A549 (cell line): ENCODE data around the gene IFT27. TPM values are rescaled to one million over a fixed set of nuclear protein-coding genes. Genes with fewer than 3 reads are reported as not detected.

Experiments used
- ATAC-seq, 2 experiments: fragments of 200-7000 bp in 1 of 2; fragments of >200 bp in 1 of 2; cut with Nextera tagmentation in 1 of 2; cut with Tn5 transposase in 1 of 2; 3 replicates each; pipeline versions ENCODE4 v1.8.0 to v1.9.1; 2018 to 2020; ENCODE audit warnings: mild to moderate bottlenecking in 1 of 2, moderate library complexity in 1 of 2
- CTCF ChIA-PET: fragments of 300-600 bp; sonication (Branson Sonifier 250); formaldehyde crosslinking; extraction: SDS; loops from one replicate; lab custom pipeline; 2021; ENCODE audit warnings: antibody characterized with exemption, inconsistent platforms; lab: Yijun Ruan, JAX
- POLR2A ChIA-PET: fragments of 350-600 bp; formaldehyde crosslinking; extraction: SDS; loops from one replicate; lab custom pipeline; 2021; ENCODE audit warnings: antibody characterized with exemption, inconsistent platforms; lab: Yijun Ruan, JAX
- DNase-seq, 2 experiments: peaks; one replicate each; pipeline versions ENCODE4 v3.0.0 to v3.0.0-alpha.2; 2011 to 2016; ENCODE audit warnings: low read depth in 1 of 2, low spot score in 1 of 2
- FAIRE-seq: peaks from 2 replicates; lab custom pipeline; 2011; peaks lifted over from hg19 to GRCh38; lab: Jason Lieb, UNC
- H3K27ac ChIP-seq, 2 experiments: fragments of >200 bp; sonication (Bioruptor Twin); formaldehyde crosslinking; 3 replicates each; pipeline ENCODE4 v1.5.1; 2016 to 2017
- H3K4me1 ChIP-seq: fragments of >200 bp; sonication (Bioruptor Twin); formaldehyde crosslinking; 3 replicates; pipeline ENCODE4 v1.6.1; 2016
- H3K4me2 ChIP-seq: fragments of >200 bp; sonication (Bioruptor Twin); formaldehyde crosslinking; 3 replicates; pipeline ENCODE4 v1.6.1; 2016
- H3K4me3 ChIP-seq: fragments of >200 bp; sonication (Bioruptor Twin); formaldehyde crosslinking; 3 replicates; pipeline ENCODE4 v1.5.1; 2016
- H3K9me3 ChIP-seq: fragments of >200 bp; sonication (Bioruptor Twin); formaldehyde crosslinking; 3 replicates; pipeline ENCODE4 v1.6.1; 2016
- BHLHE40 ChIP-seq: IDR thresholded peaks from 2 replicates; pipeline ENCODE4 v1.6.1; 2012; ENCODE audit warnings: low read depth, low read length, inconsistent platforms
- EHMT2 ChIP-seq: fragments of 200-600 bp; sonication (generic); IDR thresholded peaks from 2 replicates; pipeline ENCODE4 v1.6.1; 2016; ENCODE audit warnings: antibody characterized with exemption, low read depth, mild to moderate bottlenecking, moderate library complexity
- ESRRA ChIP-seq: fragments of 150-350 bp; IDR thresholded peaks from 2 replicates; pipeline ENCODE4 v1.6.1; 2014; ENCODE audit warnings: mild to moderate bottlenecking, low read length, borderline replicate concordance
- FOSL2 ChIP-seq, 2 experiments: fragments of 450-650 bp in 1 of 2; fragments of >200 bp in 1 of 2; sonication (Bioruptor Twin) in 1 of 2; formaldehyde crosslinking; IDR thresholded peaks; 2 replicates each; pipeline versions ENCODE4 v1.5.0 to v1.6.1; 2016 to 2020; ENCODE audit warnings: mild to moderate bottlenecking in 1 of 2, moderate library complexity in 1 of 2
- HEYL ChIP-seq: fragments of 250-450 bp; sonication (Bioruptor Pico); IDR thresholded peaks from 2 replicates; pipeline ENCODE4 v1.8.0; 2021; ENCODE audit warnings: mild to moderate bottlenecking, moderate library complexity
- HOXA7 ChIP-seq: fragments of 250-450 bp; sonication (Bioruptor Pico); IDR thresholded peaks from 2 replicates; pipeline ENCODE4 v1.5.0; 2020; ENCODE audit warnings: mild to moderate bottlenecking, moderate library complexity
- HOXB13 ChIP-seq: fragments of 250-450 bp; sonication (Bioruptor Pico); IDR thresholded peaks from 2 replicates; pipeline ENCODE4 v1.5.0; 2020; ENCODE audit warnings: low read depth, mild to moderate bottlenecking, moderate library complexity
- KDM1A ChIP-seq: fragments of 200-600 bp; sonication (generic); IDR thresholded peaks from 2 replicates; pipeline ENCODE4 v1.6.1; 2016; ENCODE audit warnings: low read depth, mild to moderate bottlenecking
- MAZ ChIP-seq: fragments of 150-350 bp; IDR thresholded peaks from 2 replicates; pipeline ENCODE4 v1.6.1; 2014; ENCODE audit warnings: antibody characterized with exemption, low read depth, low read length, borderline replicate concordance
- MYC ChIP-seq: IDR thresholded peaks from 2 replicates; pipeline ENCODE4 v1.6.1; 2012; ENCODE audit warnings: mild to moderate bottlenecking, inconsistent platforms, low read length, improper control_type of control experiment, borderline replicate concordance
- NFE2L2 ChIP-seq: fragments of 150-350 bp; conservative IDR thresholded peaks from 2 replicates; pipeline ENCODE4 v1.6.1; 2014; ENCODE audit warnings: low read length
- RFX5 ChIP-seq: fragments of 450-650 bp; IDR thresholded peaks from 2 replicates; pipeline ENCODE4 v1.7.1; 2014; ENCODE audit warnings: antibody characterized with exemption, mild to moderate bottlenecking, moderate library complexity
- SREBF2 ChIP-seq: fragments of 450-650 bp; IDR thresholded peaks from 2 replicates; pipeline ENCODE4 v1.6.1; 2014; ENCODE audit warnings: mild to moderate bottlenecking, moderate library complexity
- ZC3H11A ChIP-seq: fragments of 450-650 bp; IDR thresholded peaks from 2 replicates; pipeline ENCODE4 v1.6.1; 2014; ENCODE audit warnings: antibody characterized with exemption, mild to moderate bottlenecking
- ZFP36 ChIP-seq: fragments of 450-650 bp; IDR thresholded peaks from 2 replicates; pipeline ENCODE4 v1.6.1; 2014; ENCODE audit warnings: borderline replicate concordance; ENCODE audit not compliant: partially characterized antibody
- WGBS: methylation state at CpG from one replicate; pipeline ENCODE4 v1.1.6; 2017; ENCODE audit errors: missing lambda C conversion rate; 5-methylcytosine and 5-hydroxymethylcytosine counted together
- polyA plus RNA-seq, 4 experiments: library from polyadenylated mRNA; depleted of rRNA in 3 of 4; stranded (reverse); fragments of >200 nt; fragmentation: RNase III in 1 of 4; extraction: RNeasy Plus Mini Kit Qiagen cat#74134 plus additional on column Dnase treatment in 1 of 4; gene quantifications; 2 replicates in 3 of 4; 3 replicates in 1 of 4; pipeline ENCODE4 v1.2.3, GENCODE V29; 2011 to 2017
- TF ChIP-seq, protein P1 (sequence below): fragments of 450-650 bp; IDR thresholded peaks from 2 replicates; pipeline ENCODE4 v1.6.1; 2014; ENCODE audit warnings: antibody characterized with exemption
- TF ChIP-seq, protein P2 (sequence below): IDR thresholded peaks from 2 replicates; pipeline ENCODE4 v1.6.1; 2012; ENCODE audit warnings: low read depth, borderline replicate concordance
- TF ChIP-seq, protein P3 (sequence below): fragments of >200 bp; sonication (Bioruptor Twin); formaldehyde crosslinking; IDR thresholded peaks from 2 replicates; pipeline ENCODE4 v1.6.1; 2016
- TF ChIP-seq, protein P4 (sequence below): fragments of 250-450 bp; sonication (Bioruptor Pico); IDR thresholded peaks from 2 replicates; pipeline ENCODE4 v1.5.0; 2021; ENCODE audit warnings: mild to moderate bottlenecking, moderate library complexity, borderline replicate concordance
- TF ChIP-seq, protein P5 (sequence below): fragments of 250-450 bp; sonication (Bioruptor Pico); IDR thresholded peaks from 2 replicates; pipeline ENCODE4 v1.5.0; 2020; ENCODE audit warnings: low read depth, mild to moderate bottlenecking, moderate library complexity

The IFT27 gene
- polyA plus RNA-seq, 2 of the 4 experiments (the other 2 are of a cell fraction) = 17.5 to 24.6 TPM

DNA sequence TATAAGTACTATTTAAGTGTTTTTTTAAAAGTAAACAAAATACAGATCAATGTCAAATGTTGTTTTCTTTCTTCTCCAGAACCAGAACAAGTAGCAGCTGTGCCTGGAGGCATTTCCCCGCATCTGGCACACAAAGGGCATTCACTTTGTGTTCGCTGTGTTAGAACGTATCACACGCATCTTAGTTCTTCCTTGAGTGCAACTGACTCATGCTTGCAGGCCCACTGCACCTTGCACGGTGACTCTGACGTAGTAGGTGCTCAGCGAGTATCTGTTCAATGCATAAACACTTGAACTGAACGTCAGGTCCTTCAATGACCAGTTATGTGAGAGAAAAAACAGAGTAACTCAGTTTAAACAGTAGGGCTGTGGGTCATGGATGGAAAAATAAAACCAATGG, 3.5 kb downstream of the IFT27 start:
- Histone ChIP-seq H3K27ac (no peak overlapping the region), H3K4me1 (peaks cover 17% of the 10 kb centered on the region; the same call in 2 of the 3 replicates), H3K9me3 (no peaks in the 10 kb centered on the region), H3K4me2 (no peak overlapping the region), H3K4me3 (no peak overlapping the region)
- DNase-seq = no peak
- 93% methylated on average over 8 of the region's 8 CpGs for WGBS
- ChIA-PET CTCF (interaction anchor here (1.0 to 2.5 kb wide), 3 partner anchors 15 to 261 kb away, joined by 4 to 9 read pairs (median 4); no protein-coding TSS in a partner anchor), POLR2A (no interaction called here)
- ATAC-seq = no peak
- TF ChIP-seq, protein P1, sequence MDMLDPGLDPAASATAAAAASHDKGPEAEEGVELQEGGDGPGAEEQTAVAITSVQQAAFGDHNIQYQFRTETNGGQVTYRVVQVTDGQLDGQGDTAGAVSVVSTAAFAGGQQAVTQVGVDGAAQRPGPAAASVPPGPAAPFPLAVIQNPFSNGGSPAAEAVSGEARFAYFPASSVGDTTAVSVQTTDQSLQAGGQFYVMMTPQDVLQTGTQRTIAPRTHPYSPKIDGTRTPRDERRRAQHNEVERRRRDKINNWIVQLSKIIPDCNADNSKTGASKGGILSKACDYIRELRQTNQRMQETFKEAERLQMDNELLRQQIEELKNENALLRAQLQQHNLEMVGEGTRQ = no peak
- TF ChIP-seq EHMT2 = no peak
- TF ChIP-seq, protein P2, sequence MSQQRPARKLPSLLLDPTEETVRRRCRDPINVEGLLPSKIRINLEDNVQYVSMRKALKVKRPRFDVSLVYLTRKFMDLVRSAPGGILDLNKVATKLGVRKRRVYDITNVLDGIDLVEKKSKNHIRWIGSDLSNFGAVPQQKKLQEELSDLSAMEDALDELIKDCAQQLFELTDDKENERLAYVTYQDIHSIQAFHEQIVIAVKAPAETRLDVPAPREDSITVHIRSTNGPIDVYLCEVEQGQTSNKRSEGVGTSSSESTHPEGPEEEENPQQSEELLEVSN = no peak
- no peak for TF ChIP-seq MAZ
- TF ChIP-seq ESRRA = no peak
- FAIRE-seq = no peak

DNA sequence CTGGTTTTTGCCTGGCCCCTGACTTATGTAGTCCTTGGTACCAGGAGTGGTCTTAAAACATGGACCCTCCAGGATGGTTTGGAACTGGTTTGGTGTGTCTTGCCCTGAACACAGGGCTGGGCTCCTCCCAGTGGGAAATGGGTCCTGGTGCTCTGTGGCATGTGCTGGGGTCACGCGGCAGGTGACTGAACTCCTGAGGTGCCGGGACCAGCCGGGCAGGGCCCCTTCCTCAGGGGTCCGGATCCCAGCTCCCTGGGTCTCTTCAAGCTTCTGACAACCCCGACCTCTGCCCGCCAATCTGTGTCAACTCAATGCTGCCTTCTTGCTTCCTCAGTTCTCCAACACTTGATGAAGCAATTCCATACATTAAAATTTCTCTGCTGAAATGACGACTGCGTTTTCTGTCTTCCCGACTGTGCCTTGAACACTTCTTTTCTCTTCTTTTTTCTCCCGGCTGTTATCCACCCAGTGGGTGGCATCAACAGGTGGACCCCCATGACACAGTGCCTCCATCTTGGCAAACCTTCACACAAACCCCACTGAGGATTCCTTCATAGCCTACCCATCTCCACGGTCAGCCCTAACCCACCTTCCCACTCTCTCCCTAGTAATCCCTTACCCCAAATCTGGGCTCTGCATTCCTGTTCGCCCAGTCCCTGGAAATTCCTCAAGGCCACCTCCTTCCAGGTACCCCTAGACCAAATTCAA, 4.4 kb downstream of the IFT27 start:
- TF ChIP-seq RFX5 (no peak), ZFP36 (no peak), SREBF2 (no peak), EHMT2 (no peak), FOSL2 (IDR thresholded peaks at IDR 0.05) (no peak), FOSL2 (CRISPR knock-in tag; IDR thresholded peaks at IDR 0.05) (no peak), KDM1A (no peak)
- TF ChIP-seq, protein P3, sequence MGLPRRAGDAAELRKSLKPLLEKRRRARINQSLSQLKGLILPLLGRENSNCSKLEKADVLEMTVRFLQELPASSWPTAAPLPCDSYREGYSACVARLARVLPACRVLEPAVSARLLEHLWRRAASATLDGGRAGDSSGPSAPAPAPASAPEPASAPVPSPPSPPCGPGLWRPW = no peak
- TF ChIP-seq, all 56 proteins: peak for 0
- ATAC-seq = no peak
- no peak overlapping the region for H3K27ac ChIP-seq
- no peak overlapping the region for H3K4me2 ChIP-seq
- H3K4me1 ChIP-seq = peaks cover 13% of the 10 kb centered on the region; the same call in 2 of the 3 replicates
- DNase-seq = no peak
- 94% methylated on average over 8 of the region's 13 CpGs for WGBS
- ChIA-PET CTCF (interaction anchor here (1.0 to 2.5 kb wide), 6 partner anchors 9 to 261 kb away, joined by 3 to 9 read pairs (median 4); no protein-coding TSS in a partner anchor), POLR2A (no interaction called here)
- no peaks in the 10 kb centered on the region for H3K9me3 ChIP-seq
- no peak for FAIRE-seq
- no peak overlapping the region for H3K4me3 ChIP-seq

DNA sequence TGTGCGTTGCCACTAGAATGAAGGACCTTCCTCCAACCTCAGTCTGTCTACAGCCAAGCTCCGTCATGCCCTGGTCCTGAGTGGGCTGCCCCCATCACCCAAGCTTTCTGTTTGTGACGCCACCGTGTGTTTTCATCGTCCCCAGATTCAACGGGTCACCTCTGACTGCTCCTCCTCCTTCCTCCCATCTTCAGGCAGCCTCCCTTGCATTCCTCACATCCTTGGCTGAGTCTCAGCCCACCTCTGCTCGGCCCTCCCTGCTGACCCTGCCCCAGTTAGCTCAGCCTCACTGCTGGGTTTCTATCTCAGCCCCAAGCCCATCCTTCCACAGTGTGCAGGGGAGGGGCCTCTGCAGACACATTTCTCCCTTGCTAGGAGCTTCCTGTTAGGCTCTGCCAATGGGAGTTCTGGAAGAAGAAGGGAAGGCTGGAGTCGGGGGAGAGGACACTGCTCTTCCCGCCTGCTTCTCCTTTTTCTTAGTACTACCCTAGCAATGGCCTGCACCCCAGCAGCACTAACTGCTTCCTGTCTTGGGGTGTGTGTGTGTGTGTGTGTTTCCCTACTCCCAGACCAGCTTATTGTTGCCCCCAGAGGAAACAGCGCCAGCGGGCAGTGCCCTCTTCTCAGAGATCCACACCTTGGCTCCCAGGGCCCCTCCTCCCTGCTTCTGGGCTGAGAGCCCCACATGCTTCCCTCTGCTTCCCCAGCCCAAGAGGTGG, 5.2 kb downstream of the IFT27 start:
- ChIA-PET POLR2A (no interaction called here), CTCF (interaction anchor here (0.6 to 2.5 kb wide), 6 partner anchors 8 to 262 kb away, joined by 3 to 11 read pairs (median 5); no protein-coding TSS in a partner anchor)
- Histone ChIP-seq H3K4me2 (no peak overlapping the region), H3K9me3 (no peaks in the 10 kb centered on the region), H3K4me3 (no peak overlapping the region), H3K27ac (no peak overlapping the region), H3K4me1 (peaks cover 13% of the 10 kb centered on the region; the same call in 1 of the 3 replicates)
- WGBS = 81% methylated on average over 11 of the region's 11 CpGs
- ATAC-seq (no peak), FAIRE-seq (no peak), DNase-seq (no peak)
- TF ChIP-seq HEYL (CRISPR knock-in tag) (no peak), HOXA7 (CRISPR knock-in tag) (no peak), MYC (no peak), ZC3H11A (no peak), NFE2L2 (no peak), HOXB13 (no peak), BHLHE40 (no peak)
- TF ChIP-seq, protein P4, sequence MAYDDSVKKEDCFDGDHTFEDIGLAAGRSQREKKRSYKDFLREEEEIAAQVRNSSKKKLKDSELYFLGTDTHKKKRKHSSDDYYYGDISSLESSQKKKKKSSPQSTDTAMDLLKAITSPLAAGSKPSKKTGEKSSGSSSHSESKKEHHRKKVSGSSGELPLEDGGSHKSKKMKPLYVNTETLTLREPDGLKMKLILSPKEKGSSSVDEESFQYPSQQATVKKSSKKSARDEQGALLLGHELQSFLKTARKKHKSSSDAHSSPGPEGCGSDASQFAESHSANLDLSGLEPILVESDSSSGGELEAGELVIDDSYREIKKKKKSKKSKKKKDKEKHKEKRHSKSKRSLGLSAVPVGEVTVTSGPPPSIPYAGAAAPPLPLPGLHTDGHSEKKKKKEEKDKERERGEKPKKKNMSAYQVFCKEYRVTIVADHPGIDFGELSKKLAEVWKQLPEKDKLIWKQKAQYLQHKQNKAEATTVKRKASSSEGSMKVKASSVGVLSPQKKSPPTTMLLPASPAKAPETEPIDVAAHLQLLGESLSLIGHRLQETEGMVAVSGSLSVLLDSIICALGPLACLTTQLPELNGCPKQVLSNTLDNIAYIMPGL = no peak
- TF ChIP-seq, protein P5, sequence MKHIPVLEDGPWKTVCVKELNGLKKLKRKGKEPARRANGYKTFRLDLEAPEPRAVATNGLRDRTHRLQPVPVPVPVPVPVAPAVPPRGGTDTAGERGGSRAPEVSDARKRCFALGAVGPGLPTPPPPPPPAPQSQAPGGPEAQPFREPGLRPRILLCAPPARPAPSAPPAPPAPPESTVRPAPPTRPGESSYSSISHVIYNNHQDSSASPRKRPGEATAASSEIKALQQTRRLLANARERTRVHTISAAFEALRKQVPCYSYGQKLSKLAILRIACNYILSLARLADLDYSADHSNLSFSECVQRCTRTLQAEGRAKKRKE (CRISPR knock-in tag) = no peak
